CMK (cell line): ENCODE measurements around the gene TRAPPC2L.
"Not testable (repeated sequence)": the region's sequence is repeated elsewhere in the genome, so short reads cannot be mapped to it uniquely, and the experiment has no call there.

ENCODE experiments used
- DNase-seq: peaks from one replicate; pipeline ENCODE4 v3.0.0-alpha.2; 2010; ENCODE audit warnings: low read depth

TRAPPC2L gene

DNA sequence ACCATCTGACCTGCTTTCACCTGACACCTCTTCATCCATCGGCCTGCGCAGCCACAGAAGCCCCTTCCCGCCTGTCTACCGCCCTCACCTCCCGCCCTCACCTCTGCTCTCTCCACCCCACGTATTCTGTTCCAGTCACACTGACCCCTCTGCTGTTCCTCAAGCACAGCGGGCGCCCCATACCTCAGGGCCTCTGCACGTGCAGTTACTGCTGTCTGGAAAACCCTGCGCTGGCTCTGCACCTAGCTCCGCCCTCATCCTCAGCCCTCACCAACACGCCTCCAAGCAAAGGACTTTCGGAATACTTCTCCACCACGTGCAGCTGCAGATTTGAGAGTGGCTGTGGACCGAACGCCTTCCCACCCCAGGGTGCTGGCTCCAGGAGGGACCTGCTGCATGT, 34.2 kb downstream of the TRAPPC2L start:
- no peak for DNase-seq

DNA sequence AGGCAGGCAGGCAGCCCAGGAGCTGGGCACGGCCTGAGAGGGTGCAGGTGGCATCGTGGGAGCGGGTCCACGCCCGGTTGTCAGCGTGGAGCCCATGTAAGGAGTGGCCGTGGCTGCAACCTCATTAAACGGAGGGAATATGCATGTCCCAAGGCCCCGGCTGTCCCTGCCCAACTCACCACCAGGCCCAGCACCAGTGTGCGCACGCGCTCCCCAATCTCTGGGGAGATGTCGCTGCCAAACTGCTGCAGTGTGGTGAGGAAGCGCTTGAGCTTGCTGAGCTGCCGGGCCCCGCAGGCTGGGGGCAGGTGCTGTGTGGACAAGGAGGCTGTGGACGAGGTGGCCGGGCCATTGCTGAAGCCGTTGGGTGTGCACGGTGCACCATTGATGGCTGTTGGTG, 35.1 kb downstream of the TRAPPC2L start:
- DNase-seq = no peak

GRCh38 chr16:88893127-88893968, 36.4 kb downstream of the TRAPPC2L start:
- DNase-seq = no peak

- not testable (repeated sequence) for DNase-seq
These were observed 37.3 kb downstream of the TRAPPC2L start for GRCh38 chr16:88894266-88894665.

DNA sequence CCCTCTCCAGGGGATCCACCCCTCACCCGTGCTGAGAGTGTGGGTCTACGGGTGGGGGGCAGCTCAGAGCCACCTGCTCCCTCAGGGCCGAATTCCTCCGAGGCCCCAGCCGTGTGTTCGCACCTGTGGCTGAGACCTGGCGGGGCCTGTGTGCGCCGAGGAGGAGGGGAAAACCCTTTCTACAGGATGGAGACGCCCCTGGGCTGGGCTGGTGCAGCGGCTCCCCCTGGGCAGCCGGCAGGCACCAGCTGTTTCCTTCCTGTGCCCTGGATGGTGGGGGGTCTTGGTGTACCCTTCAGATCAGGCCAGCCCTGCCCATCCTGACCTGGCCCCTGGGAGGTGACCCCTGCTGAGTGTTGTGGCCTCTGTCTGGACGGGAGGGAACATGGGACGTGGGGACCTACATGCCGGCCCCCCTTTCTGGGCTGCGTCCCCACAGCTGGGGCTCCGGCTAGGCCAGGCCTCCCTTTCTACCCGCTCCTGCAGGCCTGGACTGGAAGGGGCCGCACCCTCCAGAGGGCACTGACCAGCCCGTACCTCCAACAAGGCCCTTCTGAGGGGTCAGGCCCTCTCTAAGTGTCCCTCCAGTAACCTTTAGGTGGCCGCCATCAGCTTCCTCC, 37.9 kb downstream of the TRAPPC2L start:
- DNase-seq = no peak

DNA sequence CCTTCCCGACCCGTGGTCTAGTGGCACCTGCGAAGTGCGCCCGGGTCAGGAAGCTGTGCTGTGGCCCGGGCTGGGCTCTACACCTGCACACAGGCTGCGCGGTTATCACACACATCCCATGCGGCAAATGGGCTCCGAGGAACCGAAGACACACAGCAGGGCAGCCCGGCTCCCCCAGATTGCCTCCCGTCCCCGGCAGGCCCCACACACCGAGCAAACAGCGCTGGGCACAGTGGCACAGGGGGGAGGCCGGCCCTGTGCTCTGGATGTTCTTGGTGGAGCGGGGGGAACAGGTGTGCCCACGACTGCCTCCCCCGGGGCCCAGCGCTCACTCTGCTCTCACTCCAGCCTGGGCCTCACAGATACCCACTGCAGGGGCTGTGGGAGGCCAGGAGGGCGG, 38.4 kb downstream of the TRAPPC2L start:
- no peak for DNase-seq

GRCh38 chr16:88896238-88897070, 39.5 kb downstream of the TRAPPC2L start:
- DNase-seq = no peak

DNA sequence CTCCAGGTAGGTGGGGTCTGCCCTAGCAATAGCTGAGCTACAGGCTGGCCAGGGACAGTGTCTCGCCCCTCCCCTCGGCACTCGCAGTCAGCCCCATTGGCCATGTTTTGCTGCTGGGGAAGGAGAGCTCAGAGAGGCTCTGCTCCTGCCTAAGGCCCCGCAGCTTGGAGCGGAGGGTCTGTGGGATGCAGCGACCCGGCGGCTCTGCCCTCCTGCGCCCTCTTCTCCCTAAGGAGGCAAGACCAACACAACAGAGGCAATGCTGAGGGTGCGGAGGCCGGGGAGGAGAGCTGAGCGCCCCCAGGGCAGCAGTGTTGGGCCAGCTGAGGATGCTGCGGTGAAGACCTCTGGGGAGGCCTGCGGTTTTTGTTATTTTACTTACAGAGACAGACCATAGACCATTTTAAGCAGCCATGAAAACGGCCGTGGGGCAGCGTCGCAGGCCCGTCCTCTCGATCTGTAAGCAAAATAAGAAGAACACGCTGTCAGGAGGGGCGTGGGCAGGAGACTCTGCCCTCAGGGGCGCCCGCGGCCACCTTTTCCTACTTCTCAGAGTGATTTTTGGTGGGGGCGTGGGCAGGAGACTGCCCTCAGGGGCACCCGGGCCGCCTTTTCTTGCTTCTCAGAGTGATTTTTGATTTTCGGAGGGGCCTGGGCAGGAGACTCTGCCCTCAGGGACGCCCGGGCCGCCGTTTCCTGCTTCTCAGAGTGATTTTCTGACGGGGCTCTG, 40.9 kb downstream of the TRAPPC2L start:
- no peak for DNase-seq

- no peak for DNase-seq
These were observed 43.2 kb downstream of the TRAPPC2L start for GRCh38 chr16:88899901-88900661.

DNA sequence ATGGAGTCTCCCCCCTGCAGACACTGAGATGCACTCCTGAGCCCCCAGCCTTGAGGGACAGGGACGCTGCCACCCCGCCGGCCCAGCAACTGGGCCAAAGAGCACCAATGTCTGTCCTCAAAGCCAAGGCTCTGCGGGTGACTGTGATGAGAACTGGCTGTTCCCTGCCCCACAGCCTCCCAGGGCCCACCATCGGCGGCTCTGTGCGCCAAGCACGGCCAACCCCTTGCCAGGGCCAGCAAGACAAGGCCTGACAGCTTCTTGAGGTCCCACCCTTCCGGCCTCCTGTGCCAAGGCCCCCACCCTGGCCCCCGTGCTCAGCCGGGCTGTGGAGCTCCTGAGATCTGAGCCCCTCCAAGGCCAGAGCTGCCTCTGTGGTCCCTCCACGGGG, 43.7 kb downstream of the TRAPPC2L start:
- DNase-seq = no peak

- DNase-seq = no peak
These were observed 44.9 kb downstream of the TRAPPC2L start for GRCh38 chr16:88901718-88902337.

DNA sequence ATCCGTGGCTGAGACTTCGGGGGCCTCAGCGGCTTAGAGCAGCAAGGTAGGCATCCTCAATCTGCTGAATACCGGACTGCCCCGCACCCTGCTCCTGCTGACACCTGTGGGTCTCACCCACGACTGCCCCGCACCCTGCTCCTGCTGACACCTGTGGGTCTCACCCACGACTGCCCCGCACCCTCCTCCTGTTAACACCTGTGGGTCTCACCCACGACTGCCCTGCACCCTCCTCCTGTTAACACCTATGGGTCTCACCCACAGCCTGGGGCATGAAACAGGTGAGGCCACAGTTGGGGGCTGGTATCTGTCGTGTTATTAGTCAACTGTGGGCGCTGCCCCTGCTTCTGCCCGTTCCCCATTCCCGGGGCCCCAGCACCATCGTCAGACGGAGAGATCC, 45.8 kb downstream of the TRAPPC2L start:
- no peak for DNase-seq

GRCh38 chr16:88903267-88903666, 46.3 kb downstream of the TRAPPC2L start:
- no peak for DNase-seq

GRCh38 chr16:88904676-88905365, 47.9 kb downstream of the TRAPPC2L start:
- no peak for DNase-seq

- no peak for DNase-seq
These were observed 48.6 kb downstream of the TRAPPC2L start for GRCh38 chr16:88905563-88905962.

DNA sequence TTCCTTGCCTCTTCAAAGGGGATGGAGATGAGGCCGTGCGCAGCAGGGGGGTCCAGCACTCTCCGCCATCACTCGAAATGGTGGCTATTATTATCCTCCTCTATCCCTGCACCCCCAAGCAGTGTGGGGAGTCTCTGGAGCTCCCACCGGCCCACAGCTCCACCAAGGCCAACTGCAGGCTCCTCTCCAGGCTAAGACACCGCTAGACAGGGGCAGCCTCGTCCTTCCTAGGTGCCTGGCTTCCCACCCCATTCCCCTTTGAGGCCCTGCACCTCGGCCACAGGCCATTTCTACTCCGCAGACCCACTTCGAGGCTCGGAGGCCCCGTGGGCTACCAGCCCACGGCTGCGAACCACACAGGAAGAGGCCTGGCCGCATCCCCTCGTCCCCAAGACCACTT, 49.1 kb downstream of the TRAPPC2L start:
- DNase-seq = no peak

DNA sequence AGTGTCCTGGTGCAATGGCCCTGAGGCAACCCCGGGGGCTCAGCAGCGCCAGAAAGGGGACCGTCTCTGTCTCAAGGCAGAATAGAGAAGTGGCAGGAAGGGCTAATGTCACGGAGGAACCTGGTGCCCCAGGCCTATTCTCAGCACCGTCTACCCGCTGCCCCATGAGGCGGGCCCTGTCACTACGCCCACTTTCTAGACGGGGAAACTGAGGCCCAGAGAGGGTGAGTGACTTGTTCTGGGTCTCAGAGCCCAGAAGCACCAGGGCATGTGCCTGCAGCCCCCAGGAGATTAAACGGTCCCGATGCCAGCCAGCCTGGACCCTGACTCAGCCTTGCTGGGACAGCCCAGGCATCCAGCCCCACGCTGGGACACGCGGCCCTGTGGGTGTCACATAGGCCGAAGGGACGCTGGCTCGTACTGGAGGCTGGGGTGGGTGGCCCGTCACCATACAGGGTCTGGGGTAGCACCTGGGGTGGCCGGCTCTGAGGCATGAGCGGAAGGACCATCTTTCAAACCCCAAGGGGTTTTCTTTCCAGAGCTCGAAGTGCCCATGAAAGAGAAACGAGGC, 49.7 kb downstream of the TRAPPC2L start:
- DNase-seq = no peak

- DNase-seq = no peak
These were observed 50.8 kb downstream of the TRAPPC2L start for GRCh38 chr16:88907768-88908167.

DNA sequence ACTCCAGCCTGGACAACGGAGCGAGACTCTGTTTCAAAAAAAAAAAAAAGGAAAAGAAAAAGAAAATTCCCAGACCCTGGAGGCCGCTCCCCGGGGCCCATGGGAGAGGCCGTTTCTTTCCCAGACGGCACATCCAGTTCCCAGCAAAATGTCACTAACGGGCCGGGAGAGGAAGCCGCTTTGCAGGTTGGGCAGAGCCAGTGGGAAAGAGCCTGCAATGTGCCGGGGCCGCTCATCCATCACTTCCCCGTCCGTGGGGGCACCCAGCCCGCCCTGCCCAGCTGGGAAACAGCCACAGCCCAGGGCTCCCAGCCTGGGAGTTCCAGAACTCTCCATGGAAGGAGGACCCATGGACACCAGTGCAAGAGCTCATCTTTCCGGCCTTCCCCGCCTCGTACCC, 51.4 kb downstream of the TRAPPC2L start:
- no peak for DNase-seq
